ENCODE data around the gene ATF1. TPM values are rescaled to one million over a fixed set of nuclear protein-coding genes. Genes with fewer than 3 reads are reported as not detected.
A peak's percentile ranks its signal among the peaks of the same experiment; 100 is the strongest.
"Not testable (repeated sequence)": the region's sequence is repeated elsewhere in the genome, so short reads cannot be mapped to it uniquely, and the experiment has no call there.

ATF1 gene
- total and polyA plus RNA-seq, 4 experiments from 2014 or later, result 48.7 to 52.3 (median 51.5) TPM

DNA sequence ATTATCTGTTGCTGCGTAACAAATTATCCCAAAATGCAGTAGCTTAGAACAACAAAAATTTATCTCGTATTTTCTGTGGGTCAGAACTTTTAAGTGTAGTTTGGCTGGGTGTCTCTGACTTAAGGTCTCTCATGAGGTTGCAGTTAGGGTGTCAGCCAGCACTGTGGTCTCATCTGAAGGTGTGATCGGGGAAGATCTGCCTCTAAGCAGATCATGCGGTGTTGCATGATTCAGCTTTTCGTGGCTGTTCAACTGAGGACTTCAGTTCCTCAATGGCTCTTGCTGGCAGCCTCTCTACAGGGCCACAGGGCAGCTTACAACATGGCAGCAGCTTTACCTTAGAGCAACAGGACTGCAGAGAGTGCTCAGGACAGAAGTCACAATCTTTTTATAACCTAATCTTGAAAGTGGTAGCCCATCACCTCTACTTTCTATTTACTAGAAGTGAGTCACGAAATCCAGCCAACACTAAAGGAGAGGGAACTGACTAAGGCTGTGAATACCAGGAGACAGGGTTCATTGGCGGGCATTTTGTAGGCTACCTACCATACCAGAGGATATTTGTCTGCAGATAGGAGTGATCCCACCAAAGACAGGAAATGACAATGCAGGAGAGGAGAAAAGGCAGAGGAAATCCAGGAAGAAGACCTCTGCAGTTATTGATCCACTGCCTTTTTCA is 77.0 kb downstream of the ATF1 start:
- intact Hi-C loops (cut with micrococcal nuclease), result no loop called here
- Mint-ChIP-seq H3K4me1 (no peaks in the 10 kb centered on the region), H3K36me3 (no peaks in the 10 kb centered on the region), H3K9me3 (peaks cover 0 to 14% (median 5%) of the 10 kb centered on the region in 8 donors), H3K4me3 (no peak overlapping the region), H3K27ac (no peak overlapping the region), H3K27me3 (peaks cover 12 to 26% of the 10 kb centered on the region in 2 donors)
- Histone ChIP-seq H3K4me1 (ENCODE audit: insufficient read depth, low read length) (no peaks in the 10 kb centered on the region), H3K4me3 (ENCODE audit: low read length in 2 of 2) (no peak overlapping the region), H3K27me3 (ENCODE audit: insufficient read depth, low read length) (no peaks in the 10 kb centered on the region), H3K9me3 (ENCODE audit: control insufficient read depth in 1 of 2, low read length in 2 of 2) (no peaks in the 10 kb centered on the region), H3K36me3 (ENCODE audit: insufficient read depth, low read length) (no peaks in the 10 kb centered on the region), H3K27ac (ENCODE audit: low read depth, low read length) (no peak overlapping the region)
- CTCF ChIA-PET (ENCODE audit: partially characterized antibody), result no interaction called here
- POLR2A ChIA-PET (ENCODE audit: partially characterized antibody), result no interaction called here
- DNase-seq, result no peak

DNA sequence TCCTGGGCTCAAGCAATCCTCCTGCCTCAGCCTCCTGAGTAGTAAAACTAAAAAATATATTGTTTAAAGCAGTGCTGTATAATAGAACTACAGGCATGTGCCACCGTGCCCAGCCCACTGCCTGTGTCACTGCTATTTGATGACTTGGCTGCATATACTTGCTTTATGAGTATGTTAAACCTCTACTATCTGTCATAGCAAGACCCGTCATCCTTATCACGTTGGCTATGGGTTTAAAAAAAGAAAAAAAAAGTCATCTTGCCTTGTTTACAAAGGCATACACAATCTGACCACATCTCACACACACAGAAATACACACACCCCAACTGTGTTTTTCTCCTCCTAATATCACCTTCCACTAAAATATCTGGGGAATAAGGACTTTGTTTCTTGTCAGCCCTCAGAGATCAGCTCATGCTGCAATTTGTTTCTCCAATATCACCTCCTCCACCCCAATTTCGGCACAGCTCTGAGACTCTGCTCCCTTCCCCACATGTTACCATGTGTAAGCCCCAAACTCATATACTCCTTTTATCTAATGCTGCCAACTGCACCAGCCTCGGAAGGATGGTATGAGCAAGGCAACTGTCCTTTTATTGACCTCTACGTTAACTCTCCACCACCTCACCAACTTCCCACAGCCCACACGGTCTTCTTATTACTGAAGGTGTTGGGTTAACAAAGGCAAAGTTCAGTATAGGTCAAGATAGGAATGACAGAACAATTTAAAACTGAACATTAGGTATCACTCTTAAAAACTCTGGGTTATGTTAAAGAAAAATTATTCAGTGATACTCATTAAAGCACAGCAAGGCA is 78.0 kb downstream of the ATF1 start:
- H3K9me3 Mint-ChIP-seq, result peaks cover 0 to 12% (median 5%) of the 10 kb centered on the region in 8 donors
- no peak overlapping the region for H3K27ac Mint-ChIP-seq
- no peaks in the 10 kb centered on the region for H3K36me3 Mint-ChIP-seq
- no peak for DNase-seq
- no peaks in the 10 kb centered on the region for H3K36me3 ChIP-seq (ENCODE audit: insufficient read depth, low read length)
- H3K4me1 Mint-ChIP-seq, result no peaks in the 10 kb centered on the region
- POLR2A ChIA-PET (ENCODE audit: partially characterized antibody), result no interaction called here
- CTCF ChIA-PET (ENCODE audit: partially characterized antibody), result no interaction called here
- H3K4me3 Mint-ChIP-seq, result no peak overlapping the region
- H3K4me3 ChIP-seq (ENCODE audit: low read length in 2 of 2), result no peak overlapping the region
- no peaks in the 10 kb centered on the region for H3K4me1 ChIP-seq (ENCODE audit: insufficient read depth, low read length)
- no peaks in the 10 kb centered on the region for H3K9me3 ChIP-seq (ENCODE audit: control insufficient read depth in 1 of 2, low read length in 2 of 2)
- H3K27me3 ChIP-seq (ENCODE audit: insufficient read depth, low read length), result no peaks in the 10 kb centered on the region
- intact Hi-C loops (cut with micrococcal nuclease), result no loop called here
- peaks cover 10 to 22% of the 10 kb centered on the region in 2 donors for H3K27me3 Mint-ChIP-seq
- no peak overlapping the region for H3K27ac ChIP-seq (ENCODE audit: low read depth, low read length)

DNA sequence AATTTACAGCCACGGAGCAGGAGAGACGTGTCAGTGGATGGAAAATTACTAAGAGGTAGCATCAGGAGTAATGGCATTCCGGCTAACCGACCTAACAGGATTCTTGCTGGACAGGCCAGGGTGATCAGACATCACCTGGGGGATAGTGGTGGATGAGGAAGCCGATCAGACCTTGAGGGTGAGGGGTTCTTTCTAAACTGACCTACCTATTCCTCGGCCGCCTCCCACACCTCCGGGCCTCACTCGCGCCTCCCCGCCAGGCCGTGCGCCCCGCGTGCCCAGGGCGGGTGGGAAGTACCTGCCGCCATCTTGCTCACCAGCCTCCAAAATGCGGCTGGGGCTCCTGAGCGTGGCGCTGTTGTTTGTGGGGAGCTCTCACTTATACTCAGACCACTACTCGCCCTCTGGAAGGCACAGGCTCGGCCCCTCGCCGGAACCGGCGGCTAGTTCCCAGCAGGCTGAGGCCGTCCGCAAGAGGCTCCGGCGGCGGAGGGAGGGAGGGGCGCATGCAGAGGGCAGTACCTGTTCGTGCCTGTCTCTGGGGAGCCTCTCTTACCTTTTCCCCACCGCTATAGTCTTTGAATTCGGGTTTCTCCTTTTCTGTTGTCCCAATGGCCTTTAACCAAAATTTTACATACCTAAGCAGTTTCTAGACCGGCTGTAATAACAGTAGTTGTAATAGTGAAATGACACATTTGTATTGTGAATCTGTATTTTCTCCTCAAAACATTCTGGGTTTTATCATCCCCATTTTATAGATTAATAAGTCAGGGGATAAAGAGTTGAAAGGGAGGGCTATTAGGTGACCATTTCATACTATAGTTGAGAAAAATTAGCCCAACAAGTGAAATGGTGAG is 79.0 kb downstream of the ATF1 start, which contains the start of gene TMPRSS12:
TSS of gene TMPRSS12 (plus strand) at position 290 of the 857 bp plus-strand sequence. CDS start at position 329, 39 bp downstream.
- H3K27me3 ChIP-seq (ENCODE audit: insufficient read depth, low read length), result no peaks in the 10 kb centered on the region
- CTCF ChIA-PET (ENCODE audit: partially characterized antibody), result no interaction called here
- no peak for DNase-seq
- Mint-ChIP-seq H3K27ac (no peak within 1 kb of the TSS), H3K4me3 (no peak within 1 kb of the TSS), H3K36me3 (no peaks in the 10 kb centered on the region), H3K4me1 (no peaks in the 10 kb centered on the region), H3K9me3 (peaks cover 0 to 12% (median 5%) of the 10 kb centered on the region in 8 donors), H3K27me3 (peaks cover 10 to 22% of the 10 kb centered on the region in 2 donors)
- H3K4me3 ChIP-seq (ENCODE audit: low read length in 2 of 2), result no peak within 1 kb of the TSS
- H3K4me1 ChIP-seq (ENCODE audit: insufficient read depth, low read length), result no peaks in the 10 kb centered on the region
- H3K27ac ChIP-seq (ENCODE audit: low read depth, low read length), result no peak within 1 kb of the TSS
- H3K36me3 ChIP-seq (ENCODE audit: insufficient read depth, low read length), result no peaks in the 10 kb centered on the region
- no peaks in the 10 kb centered on the region for H3K9me3 ChIP-seq (ENCODE audit: control insufficient read depth in 1 of 2, low read length in 2 of 2)
- intact Hi-C loops (cut with micrococcal nuclease), result no loop called here
- POLR2A ChIA-PET (ENCODE audit: partially characterized antibody), result no interaction called here

DNA sequence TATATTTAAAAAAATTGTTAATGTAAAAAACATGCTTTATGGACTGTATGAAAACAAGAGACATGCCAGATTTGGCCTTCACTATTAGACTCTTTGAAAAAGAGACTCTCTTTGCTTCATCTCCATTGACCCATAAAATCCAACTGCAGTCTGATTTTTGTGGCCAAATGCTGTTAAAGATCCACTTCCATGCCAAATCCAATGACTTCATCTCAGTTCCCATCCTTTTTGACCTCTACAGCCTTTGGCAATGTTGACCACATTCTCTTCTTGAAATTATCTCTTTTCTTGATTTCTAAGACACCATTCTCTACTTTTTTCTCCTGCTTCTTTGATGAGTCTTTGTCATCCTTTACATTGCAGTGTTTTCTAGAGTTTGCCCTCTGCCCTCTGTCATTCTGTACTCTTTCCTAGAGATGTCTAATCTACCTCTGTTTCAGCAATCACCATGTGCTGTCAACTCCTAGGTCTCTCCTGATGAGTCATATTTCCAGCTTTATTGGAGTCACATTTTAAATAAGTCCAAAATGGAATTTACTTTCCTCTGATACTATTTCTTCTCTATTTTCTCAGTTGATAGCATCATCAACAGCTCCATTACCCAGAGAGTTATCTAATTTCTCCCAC is 81.2 kb downstream of the ATF1 start:
- POLR2A ChIA-PET (ENCODE audit: partially characterized antibody), result no interaction called here

DNA sequence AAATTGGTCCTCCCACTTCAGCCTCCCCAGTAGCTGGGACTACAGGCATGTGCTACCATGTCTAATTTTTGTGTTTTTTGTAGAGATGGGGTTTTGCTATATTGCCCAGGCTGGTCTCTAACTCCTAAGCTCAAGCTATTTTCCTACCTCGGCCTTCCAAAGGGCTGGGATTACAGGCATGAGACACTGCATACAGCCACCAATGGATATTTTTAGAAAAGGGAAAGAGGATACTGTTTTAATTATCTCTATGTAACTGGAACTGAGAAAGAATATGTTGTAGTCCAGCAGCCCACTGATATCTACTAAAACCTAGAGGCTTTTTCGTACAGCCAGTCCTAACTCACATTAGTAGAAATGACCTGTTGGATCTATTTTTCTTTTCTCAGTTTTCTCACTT is 85.1 kb downstream of the ATF1 start:
- Histone ChIP-seq H3K9me3 (ENCODE audit: control insufficient read depth in 1 of 2, low read length in 2 of 2) (no peaks in the 10 kb centered on the region), H3K4me1 (ENCODE audit: insufficient read depth, low read length) (no peaks in the 10 kb centered on the region), H3K27ac (ENCODE audit: low read depth, low read length) (no peak overlapping the region), H3K4me3 (ENCODE audit: low read length in 2 of 2) (no peak overlapping the region), H3K27me3 (ENCODE audit: insufficient read depth, low read length) (peaks cover 8% of the 10 kb centered on the region), H3K36me3 (ENCODE audit: insufficient read depth, low read length) (no peaks in the 10 kb centered on the region)
- Mint-ChIP-seq H3K27ac (no peak overlapping the region), H3K4me3 (no peak overlapping the region), H3K36me3 (no peaks in the 10 kb centered on the region), H3K27me3 (peaks cover 10 to 18% of the 10 kb centered on the region in 2 donors), H3K9me3 (peaks cover 0 to 17% (median 6%) of the 10 kb centered on the region in 8 donors), H3K4me1 (no peaks in the 10 kb centered on the region)
- DNase-seq, result no peak
- POLR2A ChIA-PET (ENCODE audit: partially characterized antibody), result no interaction called here
- intact Hi-C loops (cut with micrococcal nuclease), result no loop called here
- CTCF ChIA-PET (ENCODE audit: partially characterized antibody), result no interaction called here

More for the DNA sequence above, 81.2 kb downstream of the ATF1 start:
- H3K27ac Mint-ChIP-seq, result peak overlapping the region in 1 of 7 donors; percentile 9
- H3K27me3 Mint-ChIP-seq, result peaks cover 11 to 29% of the 10 kb centered on the region in 2 donors
- Histone ChIP-seq H3K4me3 (ENCODE audit: low read length in 2 of 2) (no peak overlapping the region), H3K27ac (ENCODE audit: low read depth, low read length) (no peak overlapping the region), H3K9me3 (ENCODE audit: control insufficient read depth in 1 of 2, low read length in 2 of 2) (no peaks in the 10 kb centered on the region), H3K4me1 (ENCODE audit: insufficient read depth, low read length) (no peaks in the 10 kb centered on the region), H3K27me3 (ENCODE audit: insufficient read depth, low read length) (no peaks in the 10 kb centered on the region), H3K36me3 (ENCODE audit: insufficient read depth, low read length) (no peaks in the 10 kb centered on the region)
- intact Hi-C loops (cut with micrococcal nuclease), result no loop called here
- no peak for DNase-seq
- H3K9me3 Mint-ChIP-seq, result peaks cover 0 to 12% (median 5%) of the 10 kb centered on the region in 8 donors
- CTCF ChIA-PET (ENCODE audit: partially characterized antibody), result no interaction called here
- H3K36me3 Mint-ChIP-seq, result no peaks in the 10 kb centered on the region
- H3K4me3 Mint-ChIP-seq, result no peak overlapping the region
- no peaks in the 10 kb centered on the region for H3K4me1 Mint-ChIP-seq

DNA sequence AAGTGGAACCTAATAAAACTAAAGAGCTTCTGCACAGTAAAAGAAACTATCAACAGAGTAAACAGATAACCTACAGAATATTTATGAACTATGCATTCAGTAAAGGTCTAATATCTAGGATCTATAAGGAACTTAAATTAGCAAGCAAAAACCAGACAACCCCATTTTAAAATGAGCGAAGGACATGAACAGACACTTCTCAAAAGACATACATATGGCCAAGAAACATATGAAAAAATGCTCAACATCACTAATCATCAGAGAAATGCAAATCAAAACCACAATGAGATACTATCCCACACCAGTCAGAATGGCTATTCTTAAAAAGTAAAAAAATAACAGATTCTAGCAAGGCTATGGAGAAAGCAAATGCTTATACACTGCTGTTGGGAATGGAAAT is 91.3 kb downstream of the ATF1 start:
- H3K4me1 Mint-ChIP-seq; H3K36me3 ChIP-seq (ENCODE audit: insufficient read depth, low read length); H3K36me3 Mint-ChIP-seq; H3K9me3 ChIP-seq (ENCODE audit: control insufficient read depth in 1 of 2, low read length in 2 of 2); H3K4me1 ChIP-seq (ENCODE audit: insufficient read depth, low read length); H3K27ac ChIP-seq (ENCODE audit: low read depth, low read length); POLR2A ChIA-PET (ENCODE audit: partially characterized antibody); H3K4me3 ChIP-seq (ENCODE audit: low read length in 2 of 2); H3K4me3 Mint-ChIP-seq; H3K27me3 ChIP-seq (ENCODE audit: insufficient read depth, low read length); DNase-seq; H3K27me3 Mint-ChIP-seq; H3K27ac Mint-ChIP-seq; intact Hi-C loops (cut with micrococcal nuclease); CTCF ChIA-PET (ENCODE audit: partially characterized antibody): not testable (repeated sequence)
- peaks cover 0 to 21% (median 10%) of the 10 kb centered on the region in 8 donors for H3K9me3 Mint-ChIP-seq

DNA sequence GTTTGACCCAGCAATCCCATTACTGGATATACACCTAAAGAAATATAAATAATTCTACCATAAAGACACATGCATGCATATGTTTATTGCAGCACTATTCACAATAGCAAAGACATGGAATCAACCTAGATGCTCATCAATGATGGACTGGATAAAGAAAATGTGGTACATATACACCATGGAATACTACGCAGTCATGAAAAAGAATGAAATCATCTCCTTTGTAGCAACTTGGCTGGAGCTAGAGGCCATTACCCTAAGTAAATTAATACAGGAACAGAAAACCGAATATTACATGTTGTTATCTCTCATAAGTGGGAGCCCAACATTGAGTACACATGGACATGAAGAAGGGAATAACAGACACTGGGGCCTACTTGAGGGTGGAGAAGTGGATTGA is 91.8 kb downstream of the ATF1 start:
- POLR2A ChIA-PET (ENCODE audit: partially characterized antibody); DNase-seq; H3K27ac ChIP-seq (ENCODE audit: low read depth, low read length); H3K4me3 Mint-ChIP-seq; intact Hi-C loops (cut with micrococcal nuclease); H3K27ac Mint-ChIP-seq; H3K4me3 ChIP-seq (ENCODE audit: low read length in 2 of 2); H3K27me3 ChIP-seq (ENCODE audit: insufficient read depth, low read length); CTCF ChIA-PET (ENCODE audit: partially characterized antibody); H3K4me1 Mint-ChIP-seq; H3K9me3 ChIP-seq (ENCODE audit: control insufficient read depth in 1 of 2, low read length in 2 of 2); H3K27me3 Mint-ChIP-seq; H3K4me1 ChIP-seq (ENCODE audit: insufficient read depth, low read length); H3K36me3 Mint-ChIP-seq; H3K36me3 ChIP-seq (ENCODE audit: insufficient read depth, low read length): not testable (repeated sequence)
- H3K9me3 Mint-ChIP-seq, result peaks cover 0 to 21% (median 10%) of the 10 kb centered on the region in 8 donors

All from CD4-positive, alpha-beta memory T cell (primary cell).